ENCODE data around the gene RNF114. TPM values are rescaled to one million over a fixed set of nuclear protein-coding genes. Genes with fewer than 3 reads are reported as not detected.

Gene RNF114
- total RNA-seq, 4 donors from 2014 or later = 48.7 to 166 (median 103) TPM

DNA sequence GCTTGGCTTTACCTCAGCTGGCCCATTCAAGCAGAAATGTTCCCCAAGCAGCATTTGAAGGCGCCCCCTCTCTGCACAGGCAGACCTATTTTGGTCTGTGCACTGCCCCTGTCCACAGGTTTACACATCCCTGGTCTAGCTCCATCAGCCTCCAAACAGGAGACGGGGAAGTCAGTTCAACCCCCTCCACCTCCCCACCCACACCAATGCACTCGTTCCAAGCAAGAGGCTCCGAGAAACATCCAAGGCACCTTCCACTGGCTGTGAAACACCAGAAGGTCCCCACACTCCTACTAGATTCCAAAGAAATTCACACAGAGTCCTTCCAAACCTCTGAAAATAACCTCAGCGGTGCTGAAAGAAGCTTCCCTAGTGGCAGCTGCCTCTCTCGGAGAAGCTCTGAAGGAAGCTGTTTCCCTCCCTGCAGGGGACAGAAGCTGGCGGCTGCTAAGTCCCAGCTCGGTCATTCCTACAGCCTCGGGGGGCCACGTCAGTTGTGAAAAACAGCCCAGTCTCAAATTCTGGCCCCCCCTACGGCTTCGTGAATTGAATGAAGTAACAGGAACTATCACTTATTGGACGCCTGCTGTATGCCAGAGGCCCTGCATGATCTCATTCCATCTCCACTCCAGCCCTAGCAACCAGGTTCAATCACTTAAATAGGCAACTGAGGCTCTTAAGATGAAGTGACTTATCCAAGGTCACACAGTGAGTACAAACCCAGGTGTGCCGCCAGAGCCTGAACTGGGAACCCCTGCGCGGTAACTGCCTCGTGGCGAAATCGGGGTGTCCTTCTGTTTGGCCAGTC lies 21.7 kb upstream of the RNF114 start:
- no peak for TF ChIP-seq POLR2A (IDR thresholded peaks at IDR 0.05)
- no peak for TF ChIP-seq CTCF (IDR thresholded peaks at IDR 0.05)
- H3K4me3 ChIP-seq (ENCODE audit: low read depth, poor library complexity, severe bottlenecking) = peak overlapping the region; percentile 98
- intact Hi-C loops (cut with DNase I; ENCODE audit: low total_unique reads) = no loop called here
- DNase-seq (ENCODE audit: low spot score in 2 of 2) = no peak
- WGBS, 2 donors = 4 to 5% methylated on average over 19 of the region's 19 CpGs

DNA sequence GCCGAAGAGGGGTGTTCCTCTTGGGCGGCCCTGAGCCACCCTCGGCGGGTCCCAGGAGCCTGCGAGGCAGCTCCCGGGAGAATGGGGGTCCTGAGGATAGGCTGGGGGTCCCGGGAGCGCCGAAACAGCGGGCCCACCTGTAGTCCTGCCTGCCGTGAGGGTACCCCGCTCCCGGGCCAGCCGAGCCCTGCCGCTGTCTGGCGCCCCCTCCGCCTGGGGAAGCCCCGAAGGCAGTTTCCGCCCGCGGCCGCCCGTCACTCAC lies 21.1 kb upstream of the RNF114 start:
- 0% methylated on average over 6 to 13 of the region's 23 CpGs for WGBS, 2 donors
- peak overlapping the region; percentile 98 for H3K4me3 ChIP-seq (ENCODE audit: low read depth, poor library complexity, severe bottlenecking)
- intact Hi-C loops (cut with DNase I; ENCODE audit: low total_unique reads) = no loop called here
- TF ChIP-seq CTCF (IDR thresholded peaks at IDR 0.05) = no peak
- no peak for TF ChIP-seq POLR2A (IDR thresholded peaks at IDR 0.05)
- DNase-seq (ENCODE audit: low spot score in 2 of 2) = no peak

- peak within 1 kb of the TSS; percentile 98 for H3K4me3 ChIP-seq (ENCODE audit: low read depth, poor library complexity, severe bottlenecking)
- intact Hi-C loops (cut with DNase I; ENCODE audit: low total_unique reads) = no loop called here
- peak; percentile 94 to 99 for DNase-seq (ENCODE audit: low spot score in 2 of 2)
- 0% methylated on average over 46 to 51 of the region's 69 CpGs for WGBS, 2 donors
- TF ChIP-seq CTCF (IDR thresholded peaks at IDR 0.05) (no peak), POLR2A (IDR thresholded peaks at IDR 0.05) (no peak)
These were observed 20.6 kb upstream of the RNF114 start, which contains the start of gene SPATA2 for GRCh38 chr20:49915380-49916145. TSS of gene SPATA2 (minus strand) at chr20:49915529. CDS start at chr20:49908490, 7,039 bp downstream.

DNA sequence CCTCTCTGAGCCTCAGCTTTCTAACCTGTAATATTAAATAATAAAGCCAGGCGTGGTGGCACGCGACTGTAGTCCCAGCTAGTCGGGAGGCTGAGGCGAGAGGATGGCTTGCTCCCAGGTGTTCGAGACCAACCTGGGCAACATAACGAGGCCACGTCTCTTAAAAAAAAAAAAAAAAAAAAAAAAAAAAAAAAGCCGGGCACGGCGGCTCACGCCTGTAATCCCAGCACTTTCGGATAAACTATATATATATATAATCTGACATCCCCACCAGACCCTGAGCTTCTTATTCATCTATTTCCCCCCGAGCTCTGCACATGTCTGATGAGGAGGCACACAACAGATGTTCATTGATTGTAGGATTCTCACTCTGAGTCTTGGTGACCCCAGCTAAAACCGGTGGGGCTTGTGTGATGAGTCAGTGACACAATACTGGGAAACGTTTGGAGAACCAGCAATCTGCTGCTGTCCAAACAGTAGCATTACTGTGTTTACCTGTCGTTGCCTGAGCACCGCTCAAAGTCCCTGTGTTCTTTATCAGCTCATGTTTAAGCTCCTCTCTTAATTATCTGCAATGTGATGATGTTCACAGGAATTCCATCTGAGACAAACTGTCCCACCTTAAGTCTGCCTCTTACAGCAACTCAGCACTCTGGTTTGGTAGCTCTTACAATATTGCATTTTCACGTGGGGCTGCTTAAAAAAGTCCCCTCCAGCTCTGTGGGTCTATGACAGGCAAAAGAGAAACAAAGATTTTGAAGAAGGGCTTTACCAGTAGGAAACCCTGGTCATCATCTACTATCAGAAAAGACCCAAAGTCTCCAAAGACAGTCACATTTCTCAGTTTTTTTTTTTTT lies 19.8 kb upstream of the RNF114 start:
- TF ChIP-seq CTCF (IDR thresholded peaks at IDR 0.05) (no peak), POLR2A (IDR thresholded peaks at IDR 0.05) (no peak)
- intact Hi-C loops (cut with DNase I; ENCODE audit: low total_unique reads) = no loop called here
- 32 to 57% methylated on average over 19 of the region's 19 CpGs for WGBS, 2 donors
- peak overlapping the region; percentile 98 for H3K4me3 ChIP-seq (ENCODE audit: low read depth, poor library complexity, severe bottlenecking)
- no peak for DNase-seq (ENCODE audit: low spot score in 2 of 2)

- TF ChIP-seq POLR2A (IDR thresholded peaks at IDR 0.05) (no peak), CTCF (IDR thresholded peaks at IDR 0.05) (no peak)
- intact Hi-C loops (cut with DNase I; ENCODE audit: low total_unique reads) = no loop called here
- 92 to 95% methylated on average over 3 of the region's 3 CpGs for WGBS, 2 donors
- DNase-seq (ENCODE audit: low spot score in 2 of 2) = no peak
- no peak overlapping the region for H3K4me3 ChIP-seq (ENCODE audit: low read depth, poor library complexity, severe bottlenecking)
These were observed 17.8 kb upstream of the RNF114 start for GRCh38 chr20:49918446-49918845.

All from lower leg skin (tissue), 4 donors.